ENCODE data around the gene FUS.

DNA sequence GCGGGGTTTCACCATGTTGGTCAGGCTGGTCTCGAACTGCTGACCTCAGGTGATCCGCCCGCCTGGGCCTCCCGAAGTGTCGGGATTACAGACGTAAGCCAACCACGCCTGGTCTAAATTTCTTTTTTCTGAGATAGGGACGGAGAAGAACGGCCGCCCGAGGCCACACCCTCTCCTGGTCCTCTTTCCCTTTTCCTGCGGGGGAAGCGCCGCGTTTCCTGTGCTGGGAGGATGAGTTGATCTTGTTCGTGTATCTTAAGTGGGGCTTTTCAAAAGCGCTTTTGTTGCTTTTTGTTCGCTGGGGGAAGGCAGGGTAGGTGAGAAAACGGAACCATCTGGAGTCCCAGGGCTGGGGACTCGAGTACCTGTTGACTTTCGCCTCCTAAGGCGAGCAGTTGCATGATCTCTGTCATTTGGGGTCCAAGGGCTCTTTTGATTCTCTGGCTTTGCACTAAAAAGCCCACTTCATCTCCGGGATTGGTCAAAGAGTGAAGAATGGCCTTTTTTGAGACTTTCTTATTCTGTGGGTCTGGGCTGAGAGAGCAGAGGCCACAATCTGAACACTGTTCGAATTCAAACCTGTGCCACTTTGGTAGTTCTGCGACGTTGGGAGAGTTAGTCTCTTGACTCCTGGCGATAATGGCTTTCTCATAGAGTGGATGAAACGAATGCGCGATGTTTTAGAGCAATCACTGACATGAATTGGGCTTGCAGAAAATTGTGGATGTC, 1.3 kb downstream of the FUS start:
- TF ChIP-seq POLR2AphosphoS2 (IDR thresholded peaks at IDR 0.05; ENCODE audit: low read length) (no peak), ZNF274 (IDR thresholded peaks at IDR 0.05; ENCODE audit: borderline replicate concordance, low read depth, low read length) (no peak), PML (IDR thresholded peaks at IDR 0.05; ENCODE audit: low read length) (no peak; the same call in 1 of the 2 replicates), MAFK (IDR thresholded peaks at IDR 0.05; ENCODE audit: low read length) (no peak)
- TF ChIP-seq, protein P1, sequence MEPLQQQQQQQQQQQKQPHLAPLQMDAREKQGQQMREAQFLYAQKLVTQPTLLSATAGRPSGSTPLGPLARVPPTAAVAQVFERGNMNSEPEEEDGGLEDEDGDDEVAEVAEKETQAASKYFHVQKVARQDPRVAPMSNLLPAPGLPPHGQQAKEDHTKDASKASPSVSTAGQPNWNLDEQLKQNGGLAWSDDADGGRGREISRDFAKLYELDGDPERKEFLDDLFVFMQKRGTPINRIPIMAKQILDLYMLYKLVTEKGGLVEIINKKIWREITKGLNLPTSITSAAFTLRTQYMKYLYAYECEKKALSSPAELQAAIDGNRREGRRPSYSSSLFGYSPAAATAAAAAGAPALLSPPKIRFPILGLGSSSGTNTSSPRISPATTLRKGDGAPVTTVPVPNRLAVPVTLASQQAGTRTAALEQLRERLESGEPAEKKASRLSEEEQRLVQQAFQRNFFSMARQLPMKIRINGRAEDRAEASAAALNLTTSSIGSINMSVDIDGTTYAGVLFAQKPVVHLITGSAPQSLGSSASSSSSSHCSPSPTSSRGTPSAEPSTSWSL (CRISPR knock-in tag; IDR thresholded peaks at IDR 0.05; ENCODE audit: borderline replicate concordance), result no peak
